Ovary (tissue), 3 donors: ENCODE measurements around the gene BICRAL.

Experiments
- CTCF ChIP-seq, 3 donors: fragments of 450-650 bp in 2 of 3; fragments of 200-600 bp in 1 of 3; IDR thresholded peaks; one replicate each; pipeline versions ENCODE4 v1.5.1 to v1.8.0; 2016 to 2022; ENCODE audit warnings: antibody characterized with exemption in 3 of 3, mild to moderate bottlenecking in 1 of 3
- EP300 ChIP-seq: sonication (generic); formaldehyde crosslinking; IDR thresholded peaks from one replicate; pipeline ENCODE4 v1.6.1; 2017; ENCODE audit warnings: antibody characterized with exemption
- POLR2A ChIP-seq: fragments of 450-650 bp; IDR thresholded peaks from one replicate; pipeline ENCODE4 v1.6.1; 2017; ENCODE audit warnings: antibody characterized with exemption, mild to moderate bottlenecking, moderate library complexity
- donor health status: DM: no; HTN: no; CAD: no.

GRCh38 chr6:42911171-42912021, 129.5 kb downstream of the BICRAL start:
- TF ChIP-seq POLR2A (no peak), CTCF (IDR thresholded peaks at IDR 0.05) (no peak), EP300 (no peak)
